WERI-Rb-1 (cell line): ENCODE data around the gene CHST11.

Source experiments
- DNase-seq: peaks from one replicate; pipeline ENCODE4 v3.0.0-alpha.2; 2020
- H3K27ac ChIP-seq: fragments of 250-450 bp; sonication (Bioruptor Pico); 2 replicates; pipeline ENCODE4 v1.5.1; 2020; ENCODE audit warnings: mild to moderate bottlenecking, moderate library complexity
- H3K27me3 ChIP-seq: fragments of 250-450 bp; sonication (Bioruptor Pico); 2 replicates; pipeline ENCODE4 v1.5.1; 2021; ENCODE audit warnings: mild to moderate bottlenecking, low read depth, moderate library complexity; ENCODE audit not compliant: insufficient read depth, severe bottlenecking
- H3K36me3 ChIP-seq: fragments of 250-450 bp; sonication (Bioruptor Pico); 2 replicates; pipeline ENCODE4 v1.5.1; 2020; ENCODE audit warnings: mild to moderate bottlenecking, moderate library complexity
- H3K4me3 ChIP-seq: 2 replicates; pipeline ENCODE4 v1.5.1; 2011; ENCODE audit warnings: low read depth, mild to moderate bottlenecking, control low read depth, low read length
- H3K9me3 ChIP-seq: fragments of 250-450 bp; sonication (Bioruptor Pico); 2 replicates; pipeline ENCODE4 v1.5.1; 2021; ENCODE audit warnings: mild to moderate bottlenecking, moderate library complexity; ENCODE audit not compliant: severe bottlenecking
- CTCF ChIP-seq: IDR thresholded peaks from 2 replicates; pipeline ENCODE4 v1.5.1; 2011; ENCODE audit warnings: low read depth, mild to moderate bottlenecking, control low read depth, inconsistent platforms, low read length

The CHST11 gene

GRCh38 chr12:104697186-104697585, 240.4 kb downstream of the CHST11 start:
- peaks cover 2% of the 10 kb centered on the region for H3K9me3 ChIP-seq
- H3K27me3 ChIP-seq = no peaks in the 10 kb centered on the region
- DNase-seq = no peak
- H3K36me3 ChIP-seq = no peaks in the 10 kb centered on the region
- no peak for TF ChIP-seq CTCF
- H3K27ac ChIP-seq = no peak overlapping the region
- no peak overlapping the region for H3K4me3 ChIP-seq

- H3K4me3 ChIP-seq = no peak overlapping the region
- H3K9me3 ChIP-seq = no peaks in the 10 kb centered on the region
- H3K36me3 ChIP-seq = no peaks in the 10 kb centered on the region
- no peak for DNase-seq
- H3K27me3 ChIP-seq = no peaks in the 10 kb centered on the region
- TF ChIP-seq CTCF = no peak
- H3K27ac ChIP-seq = no peak overlapping the region
Observed at GRCh38 chr12:104698871-104699270, 242.1 kb downstream of the CHST11 start.

GRCh38 chr12:104699489-104700190, 242.9 kb downstream of the CHST11 start:
- H3K9me3 ChIP-seq = no peaks in the 10 kb centered on the region
- DNase-seq = no peak
- H3K4me3 ChIP-seq = no peak overlapping the region
- TF ChIP-seq CTCF = no peak
- H3K36me3 ChIP-seq = no peaks in the 10 kb centered on the region
- no peaks in the 10 kb centered on the region for H3K27me3 ChIP-seq
- no peak overlapping the region for H3K27ac ChIP-seq

- H3K27ac ChIP-seq = no peak overlapping the region
- no peaks in the 10 kb centered on the region for H3K27me3 ChIP-seq
- no peaks in the 10 kb centered on the region for H3K36me3 ChIP-seq
- no peak for DNase-seq
- no peak overlapping the region for H3K4me3 ChIP-seq
- no peaks in the 10 kb centered on the region for H3K9me3 ChIP-seq
- no peak for TF ChIP-seq CTCF
Observed at GRCh38 chr12:104700324-104700723, 243.6 kb downstream of the CHST11 start.

- Histone ChIP-seq H3K27me3 (no peaks in the 10 kb centered on the region), H3K4me3 (no peak overlapping the region), H3K9me3 (no peaks in the 10 kb centered on the region), H3K36me3 (no peaks in the 10 kb centered on the region), H3K27ac (no peak overlapping the region)
- DNase-seq = no peak
- no peak for TF ChIP-seq CTCF
Observed at GRCh38 chr12:104701301-104701700, 244.6 kb downstream of the CHST11 start.

GRCh38 chr12:104701756-104702155, 245.0 kb downstream of the CHST11 start:
- no peak overlapping the region for H3K27ac ChIP-seq

More at GRCh38 chr12:104701756-104702155, 245.0 kb downstream of the CHST11 start:
- no peaks in the 10 kb centered on the region for H3K36me3 ChIP-seq
- no peaks in the 10 kb centered on the region for H3K9me3 ChIP-seq
- H3K27me3 ChIP-seq = no peaks in the 10 kb centered on the region
- H3K4me3 ChIP-seq = no peak overlapping the region
- DNase-seq = no peak
- no peak for TF ChIP-seq CTCF
